K562 (cell line): Measurements from ENCODE around the gene CSNK1G1. TPM values are rescaled to one million over a fixed set of nuclear protein-coding genes. Genes with fewer than 3 reads are reported as not detected.

Source experiments
- ATAC-seq: fragments of 200-7000 bp; cut with Tn5 transposase; 3 replicates; pipeline ENCODE4 v1.9.1; 2020; ENCODE audit warnings: moderate library complexity
- BruUV-seq: library from RNA; stranded (reverse); fragments of 400-500 nt; replicated peaks from 2 replicates; lab custom pipeline; 2021; lab: Mats Ljungman, UMichigan
- CTCF ChIA-PET: fragments of 300-600 bp; formaldehyde crosslinking; extraction: SDS; loops from one replicate; lab custom pipeline; 2021; ENCODE audit warnings: low intra/inter-chr PET ratio; lab: Yijun Ruan, JAX
- POLR2A ChIA-PET: fragments of 300-600, 350-650 bp; sonication (Branson Sonifier 250); formaldehyde crosslinking; extraction: SDS; loops from one replicate; lab custom pipeline; 2021; ENCODE audit warnings: antibody characterized with exemption, inconsistent platforms; lab: Yijun Ruan, JAX
- DNase-seq, 4 experiments: peaks; one replicate each; pipeline versions ENCODE4 v3.0.0 to v3.0.0-alpha.2; 2011 to 2018; ENCODE audit warnings: low spot score in 3 of 4, mixed read lengths in 3 of 4; ENCODE audit errors: extremely low read depth in 1 of 4
- FAIRE-seq: peaks from 2 replicates; lab custom pipeline; 2011; peaks lifted over from hg19 to GRCh38; lab: Jason Lieb, UNC
- H2AFZ ChIP-seq: 2 replicates; pipeline ENCODE4 v1.6.0; 2011; ENCODE audit warnings: low read depth, low read length, control low read depth, inconsistent platforms
- H3K27ac ChIP-seq: fragments of 200-600 bp; 3 replicates; pipeline ENCODE4 v1.8.0; 2011; ENCODE audit warnings: low read depth, mild to moderate bottlenecking, control low read depth, inconsistent platforms, low read length, moderate library complexity, mixed read lengths; ENCODE audit errors: extremely low read depth
- H3K27me3 ChIP-seq, 2 experiments: fragments of 300-600 bp in 1 of 2; 2 replicates in 1 of 2; 3 replicates in 1 of 2; pipeline versions ENCODE4 v1.6.0 to v1.8.0; 2011; ENCODE audit warnings: inconsistent platforms in 2 of 2, low read length in 2 of 2, mild to moderate bottlenecking in 1 of 2, mixed read lengths in 1 of 2, moderate library complexity in 1 of 2; ENCODE audit not compliant: control insufficient read depth in 2 of 2, insufficient read depth in 2 of 2
- H3K36me3 ChIP-seq: fragments of 300-600 bp; 3 replicates; pipeline ENCODE4 v1.8.0; 2011; ENCODE audit warnings: mild to moderate bottlenecking, low read length, inconsistent platforms; ENCODE audit not compliant: control insufficient read depth, insufficient read depth
- H3K4me1 ChIP-seq, 2 experiments: fragments of 200-600 bp in 1 of 2; replicated peaks in 1 of 2; 2 replicates in 1 of 2; 3 replicates in 1 of 2; pipeline versions ENCODE4 v1.5.1 to v1.8.0; 2011; ENCODE audit warnings: inconsistent platforms in 2 of 2, low read length in 2 of 2, mild to moderate bottlenecking in 1 of 2, mixed read lengths in 1 of 2, moderate library complexity in 1 of 2; ENCODE audit not compliant: control insufficient read depth in 2 of 2, insufficient read depth in 2 of 2
- H3K4me2 ChIP-seq: 2 replicates; pipeline ENCODE4 v1.6.1; 2011; ENCODE audit warnings: low read length, control low read depth, inconsistent platforms, mixed read lengths; ENCODE audit not compliant: insufficient read depth
- H3K4me3 ChIP-seq: fragments of 200-600 bp; sonication (generic), shearing (Covaris generic); 2 replicates; pipeline ENCODE4 v1.5.1; 2016; ENCODE audit warnings: control low read depth, inconsistent platforms
- H3K79me2 ChIP-seq: fragments of 200-600 bp; 3 replicates; pipeline ENCODE4 v1.8.0; 2011; ENCODE audit warnings: low read length, inconsistent platforms; ENCODE audit not compliant: control insufficient read depth, insufficient read depth
- H3K9ac ChIP-seq, 2 experiments: 2 replicates each; pipeline versions ENCODE4 v1.6.0 to v1.6.1; 2011; ENCODE audit warnings: low read depth in 2 of 2, low read length in 2 of 2, control low read depth in 1 of 2, inconsistent platforms in 1 of 2, mild to moderate bottlenecking in 1 of 2, mixed read lengths in 1 of 2; ENCODE audit not compliant: insufficient read depth in 1 of 2
- H3K9me1 ChIP-seq: one replicate; pipeline ENCODE4 v1.6.0; 2011; ENCODE audit warnings: inconsistent platforms, mild to moderate bottlenecking, low read length, moderate library complexity; ENCODE audit not compliant: control insufficient read depth, insufficient read depth
- H3K9me3 ChIP-seq: replicated peaks from 2 replicates; pipeline ENCODE4 v1.5.1; 2011; ENCODE audit warnings: low read depth, low read length, inconsistent platforms; ENCODE audit not compliant: control insufficient read depth, insufficient read depth
- H4K20me1 ChIP-seq: replicated peaks from 2 replicates; pipeline ENCODE4 v1.6.1; 2011; ENCODE audit warnings: low read length, inconsistent platforms, mixed read lengths; ENCODE audit not compliant: control insufficient read depth, insufficient read depth
- DPF2 ChIP-seq: fragments of 450-650 bp; IDR thresholded peaks from 2 replicates; pipeline ENCODE4 v1.6.1; 2016
- ETV5 ChIP-seq: sonication (generic); formaldehyde crosslinking; IDR thresholded peaks from 2 replicates; pipeline ENCODE4 v1.4.0; 2020; ENCODE audit warnings: low read depth, mild to moderate bottlenecking, missing genetic modification reagents
- FOSL1 ChIP-seq: fragments of 200-800 bp; sonication (Bioruptor generic); conservative IDR thresholded peaks from 2 replicates; pipeline ENCODE4 v1.6.1; 2016; ENCODE audit warnings: missing genetic modification characterization, missing compliant biosample characterization
- GTF2E2 ChIP-seq: fragments of 200-800 bp; sonication (Bioruptor generic); IDR thresholded peaks from 2 replicates; pipeline ENCODE4 v1.6.1; 2016; ENCODE audit warnings: missing genetic modification characterization, missing compliant biosample characterization
- HNRNPLL ChIP-seq: fragments of 200-400 bp; formaldehyde crosslinking; IDR thresholded peaks from 2 replicates; pipeline ENCODE4 v1.6.1; 2017; ENCODE audit warnings: low read length, low read depth, mild to moderate bottlenecking; ENCODE audit not compliant: poor library complexity, severe bottlenecking
- KDM2B ChIP-seq: fragments of 250-450 bp; sonication (Bioruptor Pico); IDR thresholded peaks from 2 replicates; pipeline ENCODE4 v1.8.0; 2021; ENCODE audit warnings: mild to moderate bottlenecking, moderate library complexity
- MEIS2 ChIP-seq: fragments of 450-650 bp; IDR thresholded peaks from 2 replicates; pipeline ENCODE4 v1.6.1; 2014; ENCODE audit warnings: mild to moderate bottlenecking; ENCODE audit not compliant: partially characterized antibody
- SETDB1 ChIP-seq: IDR thresholded peaks from one replicate; pipeline ENCODE4 v1.6.1; 2012; ENCODE audit warnings: low read length, control low read depth, inconsistent platforms
- TAF7 ChIP-seq: fragments of 450-650 bp; IDR thresholded peaks from 2 replicates; pipeline ENCODE4 v1.6.1; 2016; ENCODE audit warnings: missing genetic modification characterization, missing compliant biosample characterization
- ZFP30 ChIP-seq: fragments of 250-450 bp; sonication (Bioruptor Pico); IDR thresholded peaks from 2 replicates; pipeline ENCODE4 v1.8.0; 2022; ENCODE audit warnings: moderate library complexity, mild to moderate bottlenecking, inconsistent platforms, borderline replicate concordance
- ZNF12 ChIP-seq: sonication (generic); formaldehyde crosslinking; IDR thresholded peaks from 2 replicates; pipeline ENCODE4 v1.4.0; 2020; ENCODE audit warnings: mild to moderate bottlenecking, missing genetic modification reagents
- ZNF212 ChIP-seq: fragments of 450-650 bp; formaldehyde crosslinking; IDR thresholded peaks from 2 replicates; pipeline ENCODE4 v1.4.0; 2020; ENCODE audit warnings: mild to moderate bottlenecking
- WGBS: fragments of 100-300 bp; shearing (Covaris generic); methylation state at CpG from one replicate; pipeline ENCODE4 v1.1.6; 2016; ENCODE audit warnings: low coverage, mixed read lengths; ENCODE audit not compliant: insufficient coverage; ENCODE audit errors: missing lambda C conversion rate; 5-methylcytosine and 5-hydroxymethylcytosine counted together
- in situ Hi-C: fragments of 300-500 bp; cut with MboI; formaldehyde crosslinking; loops from 4 replicates; pipeline ENCODE4 v1.15.0; 2018; ENCODE audit warnings: inconsistent platforms, mixed read lengths
- intact Hi-C: fragments of 100-400 bp; cut with micrococcal nuclease; formaldehyde crosslinking; loops from 2 replicates; pipeline ENCODE4 v1.14.2; 2022
- polyA plus RNA-seq, 8 experiments: library from polyadenylated mRNA; depleted of rRNA in 4 of 8; stranded (reverse) in 5 of 8; unstranded in 3 of 8; fragments of >200 nt; fragmentation: Nextera tagmentation in 2 of 8; fragmentation: Illumina TruSeq in 1 of 8; extraction: Ambion mirVana in 2 of 8; extraction: Trizol in 1 of 8; gene quantifications; 2 replicates each; pipeline versions ENCODE4 v1.2.1 to v1.2.3, GENCODE V29; 2011 to 2014; ENCODE audit warnings: inconsistent platforms in 1 of 8, missing spikeins in 1 of 8
- total RNA-seq, 7 experiments: library from RNA; depleted of rRNA in 6 of 7; stranded (reverse); fragments of >200 nt in 6 of 7; fragmentation: Illumina TruSeq in 2 of 7; extraction: Trizol in 2 of 7; gene quantifications; 2 replicates each; pipeline versions ENCODE4 v1.2.1 to v1.2.3, GENCODE V29; 2011 to 2021; ENCODE audit warnings: low replicate concordance in 1 of 7
- TF ChIP-seq, protein P1 (sequence below), 3 experiments: fragments of 200-800 bp in 1 of 3; fragments of 250-450 bp in 1 of 3; fragments of 450-650 bp in 1 of 3; sonication (Bioruptor Pico) in 1 of 3; sonication (Bioruptor generic) in 1 of 3; formaldehyde crosslinking in 1 of 3; IDR thresholded peaks; 2 replicates each; pipeline versions ENCODE4 v1.6.1 to v1.8.0; 2016 to 2022; ENCODE audit warnings: mild to moderate bottlenecking in 2 of 3, missing genetic modification characterization in 2 of 3, missing compliant biosample characterization in 1 of 3, moderate library complexity in 1 of 3
- TF ChIP-seq, protein P2 (sequence below), 2 experiments: fragments of 450-650 bp; conservative IDR thresholded peaks; 2 replicates each; pipeline ENCODE4 v1.6.1; 2017; ENCODE audit warnings: mild to moderate bottlenecking in 2 of 2, moderate library complexity in 2 of 2
- TF ChIP-seq, protein P3 (sequence below): sonication (generic); formaldehyde crosslinking; IDR thresholded peaks from 2 replicates; pipeline ENCODE4 v1.8.0; 2022; ENCODE audit warnings: mild to moderate bottlenecking, missing genetic modification reagents
- TF ChIP-seq, protein P4 (sequence below): sonication (generic); formaldehyde crosslinking; IDR thresholded peaks from 2 replicates; pipeline ENCODE4 v1.8.0; 2022; ENCODE audit warnings: mild to moderate bottlenecking, missing genetic modification reagents

CSNK1G1 gene
- total and polyA plus RNA-seq, 9 of the 15 experiments (the other 6 are each of a cell fraction or from before 2014, with no cell fraction given) = 4.5 to 18.5 (median 9.5) TPM

DNA sequence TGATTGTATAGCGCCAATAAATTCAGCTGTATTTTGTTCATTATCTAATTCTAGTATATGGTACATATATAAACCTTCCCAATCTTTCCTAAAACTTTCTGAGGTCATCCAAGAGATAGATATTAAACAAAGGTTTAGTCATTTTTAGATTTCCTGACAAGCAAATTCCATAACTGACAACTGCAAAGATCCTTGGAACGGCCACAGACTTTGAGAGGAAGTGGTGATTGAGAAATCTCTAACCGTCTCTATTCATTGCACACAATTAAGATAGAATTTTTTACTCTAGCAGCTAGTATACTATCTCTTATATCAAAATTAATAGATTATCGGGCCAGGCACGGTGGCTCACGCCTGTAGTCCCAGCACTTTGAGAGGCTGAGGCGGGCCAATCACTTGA lies 4.7 kb downstream of the CSNK1G1 start:
- no peak for FAIRE-seq
- Histone ChIP-seq H2AFZ (no peak overlapping the region), H3K4me3 (no peak overlapping the region), H3K27me3 (no peaks in the 10 kb centered on the region), H3K4me2 (no peak overlapping the region), H3K4me1 (peaks cover 3 to 7% of the 10 kb centered on the region in 2 experiments; a peak in 3 of 5 replicates), H3K9me3 (no peaks in the 10 kb centered on the region), H3K9me1 (no peaks in the 10 kb centered on the region), H3K79me2 (peaks cover 35% of the 10 kb centered on the region), H4K20me1 (0 out of 2 replicates have a peak, but pooled peaks cover 4% of the 10 kb centered on the region), H3K27ac (no peak overlapping the region), H3K9ac (no peak overlapping the region), H3K36me3 (peaks cover 9% of the 10 kb centered on the region; the same call in 2 of the 3 replicates)
- BruUV-seq = no TSS peak
- no peak for ATAC-seq
- ChIA-PET CTCF (no interaction called here), POLR2A (interaction anchor here (0.9 to 1.3 kb wide), 2 partner anchors 17 to 31 kb away, joined by 3 to 4 read pairs; no protein-coding TSS in a partner anchor)
- intact Hi-C loops (no loop called here), in situ Hi-C loops (loop anchor here (10.0 kb wide), 1 partner anchor 146 kb away; no protein-coding TSS in a partner anchor)
- 94% methylated on average over 7 of the region's 7 CpGs for WGBS
- no peak for DNase-seq
- no peak for TF ChIP-seq DPF2
- no peak for TF ChIP-seq MEIS2
- TF ChIP-seq ETV5 (CRISPR knock-in tag) = no peak
- TF ChIP-seq KDM2B = no peak
- TF ChIP-seq, protein P1, sequence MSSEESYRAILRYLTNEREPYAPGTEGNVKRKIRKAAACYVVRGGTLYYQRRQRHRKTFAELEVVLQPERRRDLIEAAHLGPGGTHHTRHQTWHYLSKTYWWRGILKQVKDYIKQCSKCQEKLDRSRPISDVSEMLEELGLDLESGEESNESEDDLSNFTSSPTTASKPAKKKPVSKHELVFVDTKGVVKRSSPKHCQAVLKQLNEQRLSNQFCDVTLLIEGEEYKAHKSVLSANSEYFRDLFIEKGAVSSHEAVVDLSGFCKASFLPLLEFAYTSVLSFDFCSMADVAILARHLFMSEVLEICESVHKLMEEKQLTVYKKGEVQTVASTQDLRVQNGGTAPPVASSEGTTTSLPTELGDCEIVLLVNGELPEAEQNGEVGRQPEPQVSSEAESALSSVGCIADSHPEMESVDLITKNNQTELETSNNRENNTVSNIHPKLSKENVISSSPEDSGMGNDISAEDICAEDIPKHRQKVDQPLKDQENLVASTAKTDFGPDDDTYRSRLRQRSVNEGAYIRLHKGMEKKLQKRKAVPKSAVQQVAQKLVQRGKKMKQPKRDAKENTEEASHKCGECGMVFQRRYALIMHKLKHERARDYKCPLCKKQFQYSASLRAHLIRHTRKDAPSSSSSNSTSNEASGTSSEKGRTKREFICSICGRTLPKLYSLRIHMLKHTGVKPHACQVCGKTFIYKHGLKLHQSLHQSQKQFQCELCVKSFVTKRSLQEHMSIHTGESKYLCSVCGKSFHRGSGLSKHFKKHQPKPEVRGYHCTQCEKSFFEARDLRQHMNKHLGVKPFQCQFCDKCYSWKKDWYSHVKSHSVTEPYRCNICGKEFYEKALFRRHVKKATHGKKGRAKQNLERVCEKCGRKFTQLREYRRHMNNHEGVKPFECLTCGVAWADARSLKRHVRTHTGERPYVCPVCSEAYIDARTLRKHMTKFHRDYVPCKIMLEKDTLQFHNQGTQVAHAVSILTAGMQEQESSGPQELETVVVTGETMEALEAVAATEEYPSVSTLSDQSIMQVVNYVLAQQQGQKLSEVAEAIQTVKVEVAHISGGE (CRISPR knock-in tag; IDR thresholded peaks at IDR 0.05) = no peak
- no peak for TF ChIP-seq ZNF212 (CRISPR knock-in tag)
- TF ChIP-seq, protein P2, sequence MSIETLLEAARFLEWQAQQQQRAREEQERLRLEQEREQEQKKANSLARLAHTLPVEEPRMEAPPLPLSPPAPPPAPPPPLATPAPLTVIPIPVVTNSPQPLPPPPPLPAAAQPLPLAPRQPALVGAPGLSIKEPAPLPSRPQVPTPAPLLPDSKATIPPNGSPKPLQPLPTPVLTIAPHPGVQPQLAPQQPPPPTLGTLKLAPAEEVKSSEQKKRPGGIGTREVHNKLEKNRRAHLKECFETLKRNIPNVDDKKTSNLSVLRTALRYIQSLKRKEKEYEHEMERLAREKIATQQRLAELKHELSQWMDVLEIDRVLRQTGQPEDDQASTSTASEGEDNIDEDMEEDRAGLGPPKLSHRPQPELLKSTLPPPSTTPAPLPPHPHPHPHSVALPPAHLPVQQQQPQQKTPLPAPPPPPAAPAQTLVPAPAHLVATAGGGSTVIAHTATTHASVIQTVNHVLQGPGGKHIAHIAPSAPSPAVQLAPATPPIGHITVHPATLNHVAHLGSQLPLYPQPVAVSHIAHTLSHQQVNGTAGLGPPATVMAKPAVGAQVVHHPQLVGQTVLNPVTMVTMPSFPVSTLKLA (conservative IDR thresholded peaks at IDR 0.05) = no peak
- no peak for TF ChIP-seq FOSL1 (tag)
- TF ChIP-seq ZNF12 = no peak
- no peak for TF ChIP-seq ZFP30 (CRISPR knock-in tag)
- TF ChIP-seq SETDB1 = no peak
- TF ChIP-seq HNRNPLL = no peak
- no peak for TF ChIP-seq TAF7 (tag)
- TF ChIP-seq, protein P3, sequence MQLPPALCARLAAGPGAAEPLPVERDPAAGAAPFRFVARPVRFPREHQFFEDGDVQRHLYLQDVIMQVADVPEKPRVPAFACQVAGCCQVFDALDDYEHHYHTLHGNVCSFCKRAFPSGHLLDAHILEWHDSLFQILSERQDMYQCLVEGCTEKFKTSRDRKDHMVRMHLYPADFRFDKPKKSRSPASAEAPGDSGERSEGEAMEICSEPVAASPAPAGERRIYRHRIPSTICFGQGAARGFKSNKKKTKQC (CRISPR knock-in tag) = no peak
- no peak for TF ChIP-seq GTF2E2
- TF ChIP-seq, protein P4, sequence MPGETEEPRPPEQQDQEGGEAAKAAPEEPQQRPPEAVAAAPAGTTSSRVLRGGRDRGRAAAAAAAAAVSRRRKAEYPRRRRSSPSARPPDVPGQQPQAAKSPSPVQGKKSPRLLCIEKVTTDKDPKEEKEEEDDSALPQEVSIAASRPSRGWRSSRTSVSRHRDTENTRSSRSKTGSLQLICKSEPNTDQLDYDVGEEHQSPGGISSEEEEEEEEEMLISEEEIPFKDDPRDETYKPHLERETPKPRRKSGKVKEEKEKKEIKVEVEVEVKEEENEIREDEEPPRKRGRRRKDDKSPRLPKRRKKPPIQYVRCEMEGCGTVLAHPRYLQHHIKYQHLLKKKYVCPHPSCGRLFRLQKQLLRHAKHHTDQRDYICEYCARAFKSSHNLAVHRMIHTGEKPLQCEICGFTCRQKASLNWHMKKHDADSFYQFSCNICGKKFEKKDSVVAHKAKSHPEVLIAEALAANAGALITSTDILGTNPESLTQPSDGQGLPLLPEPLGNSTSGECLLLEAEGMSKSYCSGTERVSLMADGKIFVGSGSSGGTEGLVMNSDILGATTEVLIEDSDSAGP (CRISPR knock-in tag) = no peak
